CD4-positive, alpha-beta T cell treated with Interleukin-17A for 4 hours (primary cell): ENCODE results near the gene NSD1.

Source experiments
- DNase-seq: peaks from one replicate; pipeline ENCODE4 v3.0.0-alpha.2; 2020; ENCODE audit warnings: mixed read lengths

Gene NSD1

DNA sequence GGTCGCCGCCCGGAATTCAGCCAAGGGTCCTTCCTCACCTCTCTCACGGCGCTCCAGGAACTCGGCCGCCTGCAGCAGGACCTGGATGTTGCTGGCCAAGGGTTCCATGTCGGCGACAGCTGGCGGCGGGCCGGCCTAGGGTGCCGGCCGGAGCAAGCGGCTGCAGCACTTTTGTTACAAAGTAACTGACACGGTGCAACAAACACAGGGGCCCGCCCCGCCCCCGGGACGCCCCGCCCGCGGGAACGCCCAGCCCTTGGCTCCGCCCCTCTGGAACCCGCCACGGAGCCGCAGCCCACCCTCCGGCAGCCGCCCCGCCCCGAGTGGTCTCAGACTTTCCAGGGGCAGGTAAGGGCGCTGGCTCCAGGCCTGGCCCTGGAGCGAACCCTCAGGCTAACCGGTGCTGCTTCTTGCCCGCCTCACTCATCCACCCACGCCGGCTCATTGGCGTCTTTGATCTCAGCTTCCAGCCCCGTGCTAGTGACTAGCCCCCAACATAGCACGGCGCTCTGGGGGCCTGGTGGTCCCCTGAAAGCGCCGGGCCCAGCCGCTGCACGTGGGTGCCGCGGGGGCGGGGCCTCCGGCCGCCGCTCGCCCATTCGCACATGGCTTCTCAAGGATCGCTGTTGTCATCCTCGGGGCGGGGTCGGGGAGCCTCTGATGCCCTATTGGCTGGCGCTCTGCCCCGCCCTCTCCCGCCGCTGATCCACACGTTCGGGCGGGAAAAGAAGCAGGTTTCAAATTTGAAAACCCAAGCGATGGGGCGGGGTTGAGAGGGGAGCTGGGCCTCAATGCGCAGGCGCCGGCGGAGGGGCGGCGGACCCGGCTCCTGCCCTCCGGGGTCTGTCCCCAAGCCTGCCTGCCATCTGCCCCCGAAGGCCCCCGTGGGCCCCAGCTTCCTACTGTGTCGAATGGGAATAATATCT lies 178.4 kb downstream of the NSD1 start, which contains the start of gene MXD3:
TSS of gene MXD3 (minus strand) at position 176 of the 926 bp plus-strand sequence. CDS start at position 108, 68 bp downstream.
- peak; percentile 98 for DNase-seq

DNA sequence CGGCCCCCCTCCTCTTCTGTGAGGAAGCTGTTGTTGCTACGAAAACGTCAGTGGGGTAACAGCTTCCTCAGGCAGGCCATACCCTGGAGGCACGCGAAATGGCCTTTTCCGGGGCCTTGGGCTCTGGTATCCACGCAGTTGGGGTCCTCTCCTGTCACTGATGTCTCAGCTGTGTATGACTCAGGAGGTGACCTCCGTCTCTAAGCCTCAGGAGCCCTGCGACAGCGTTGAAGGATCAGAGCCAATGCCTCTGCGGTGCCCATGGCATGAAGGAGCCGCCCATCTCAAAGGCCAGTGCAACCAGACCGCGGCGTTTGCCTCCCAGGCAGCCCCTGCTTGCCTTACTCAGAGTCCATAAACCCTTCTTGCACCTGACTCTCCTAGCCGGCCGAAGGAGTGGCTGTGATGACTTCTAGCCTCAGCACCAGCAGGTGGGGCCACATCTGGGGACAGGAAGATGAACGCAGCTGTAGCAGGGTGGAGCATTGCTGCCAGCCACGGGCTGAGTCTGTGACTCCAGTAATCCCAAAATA lies 179.1 kb downstream of the NSD1 start:
- peak; percentile 31 for DNase-seq

DNA sequence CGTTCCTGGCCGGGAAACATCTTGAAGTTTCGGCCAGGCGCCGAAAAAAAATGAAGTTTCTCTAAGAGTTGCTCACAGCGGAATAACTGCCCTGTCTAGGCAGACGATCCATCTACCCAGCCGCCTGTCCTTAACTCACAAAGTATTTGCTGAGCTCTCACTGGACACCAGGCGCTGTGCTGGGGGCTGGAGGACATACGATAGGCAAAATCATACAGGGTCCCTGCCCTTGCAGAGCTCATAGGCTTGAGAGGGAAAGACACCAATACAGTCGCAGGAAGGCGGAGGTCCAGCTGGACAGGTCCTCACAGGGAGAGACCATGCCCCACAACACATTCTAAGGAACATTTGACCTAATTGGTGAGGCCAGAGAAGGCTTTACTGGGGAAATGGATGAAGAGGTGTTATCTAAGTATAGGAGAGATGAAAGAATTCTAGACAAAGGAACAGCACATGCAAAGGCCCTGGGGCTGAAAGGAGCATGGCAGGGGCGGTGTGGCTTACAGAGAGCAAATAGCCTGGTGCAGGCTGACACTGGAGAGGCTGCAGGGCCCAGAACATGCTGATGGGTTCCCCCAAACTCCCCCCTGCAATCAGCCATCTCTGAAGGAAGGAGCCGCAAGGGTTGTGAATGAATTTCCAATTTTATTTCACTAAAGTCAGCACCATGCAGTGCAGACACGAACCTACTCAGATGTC lies 180.1 kb downstream of the NSD1 start:
- no peak for DNase-seq

DNA sequence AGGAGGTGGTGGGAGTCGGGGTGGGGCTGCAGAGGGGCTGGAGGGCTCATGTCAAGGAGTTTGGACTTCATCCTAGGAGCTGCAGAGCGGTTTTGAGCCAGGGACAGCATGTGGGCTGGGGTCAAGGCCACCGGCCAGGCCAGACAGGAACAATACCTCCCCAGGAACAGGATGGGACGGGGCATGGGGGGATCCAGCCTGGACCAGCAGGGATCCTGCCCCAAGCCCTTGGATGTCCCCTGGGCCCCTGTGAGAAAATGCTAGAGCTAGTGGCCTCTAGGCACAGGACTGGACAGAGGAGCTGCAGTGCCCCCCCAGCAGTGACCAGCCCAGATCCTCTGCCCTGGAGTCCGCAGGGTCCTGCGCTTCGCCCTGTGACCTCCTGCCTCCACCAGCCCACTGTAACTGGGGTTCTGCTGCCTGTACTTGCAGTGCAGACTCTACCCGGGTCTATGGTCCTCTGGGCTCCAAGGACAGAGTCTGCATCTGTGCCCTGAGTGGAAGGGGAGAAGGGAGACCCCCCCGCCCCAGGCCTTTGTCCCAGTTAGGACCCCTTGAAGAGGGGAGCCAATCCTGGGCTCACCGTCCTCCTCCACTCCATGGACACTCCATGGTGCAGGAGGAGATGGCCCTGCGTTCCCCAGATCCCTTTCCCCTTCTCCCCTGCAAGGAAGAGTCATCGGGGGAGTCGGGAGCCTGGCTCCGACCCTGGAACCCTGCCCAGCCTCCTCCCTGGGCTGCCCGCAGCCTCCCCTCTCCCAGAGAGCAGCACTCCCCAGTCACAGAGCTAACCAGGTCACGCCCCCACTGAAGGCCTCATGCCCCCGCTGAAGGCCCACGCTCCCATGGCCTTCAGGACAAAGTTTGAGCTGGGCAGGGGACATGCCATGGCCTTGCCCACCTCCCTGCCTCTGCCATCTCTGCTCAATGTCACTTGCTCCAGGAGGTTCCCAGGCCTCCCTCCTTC lies 181.1 kb downstream of the NSD1 start:
- no peak for DNase-seq

DNA sequence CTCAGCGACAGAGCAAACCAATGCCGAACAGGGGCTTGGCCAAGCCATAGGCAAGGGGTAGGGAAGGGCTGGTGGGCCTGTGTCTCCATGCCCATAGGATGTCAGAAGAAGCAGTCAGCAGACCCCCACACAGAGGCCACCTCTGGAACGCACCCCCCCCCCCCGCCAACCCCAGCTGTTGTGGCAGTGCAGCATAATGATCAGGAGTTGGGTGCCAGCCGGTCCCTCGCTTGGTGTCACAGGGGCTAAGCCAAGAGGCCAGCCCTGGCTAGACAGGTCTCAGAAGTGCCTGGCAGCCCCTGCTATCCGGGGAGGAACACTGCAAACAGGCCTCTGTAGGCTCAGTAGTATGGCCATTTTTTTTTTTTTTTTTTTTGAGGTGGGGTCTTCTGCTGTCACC lies 181.8 kb downstream of the NSD1 start:
- no peak for DNase-seq

- DNase-seq: no peak
Measured at GRCh38 chr5:177316005-177316404, 182.4 kb downstream of the NSD1 start.

DNA sequence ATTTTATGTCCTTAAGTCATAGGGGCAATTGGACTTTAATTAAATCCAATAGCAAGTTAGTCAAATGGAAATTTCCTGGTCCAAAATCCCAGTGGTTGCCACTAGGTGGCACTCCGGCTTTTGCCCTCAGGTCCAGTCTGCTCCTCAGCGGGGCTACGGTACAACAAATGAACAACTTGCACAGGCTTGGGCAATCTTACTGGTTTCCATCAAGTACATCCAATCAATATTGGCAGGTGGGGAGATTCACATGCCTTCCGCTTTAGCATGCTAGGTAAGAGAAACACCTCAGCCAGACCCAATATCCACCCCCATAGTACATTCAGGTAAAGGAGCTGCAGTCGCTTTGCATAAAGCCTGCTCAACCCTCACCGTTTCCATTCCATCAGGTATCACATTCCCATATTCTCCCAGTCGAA lies 184.4 kb downstream of the NSD1 start:
- DNase-seq: peak; percentile 86

DNA sequence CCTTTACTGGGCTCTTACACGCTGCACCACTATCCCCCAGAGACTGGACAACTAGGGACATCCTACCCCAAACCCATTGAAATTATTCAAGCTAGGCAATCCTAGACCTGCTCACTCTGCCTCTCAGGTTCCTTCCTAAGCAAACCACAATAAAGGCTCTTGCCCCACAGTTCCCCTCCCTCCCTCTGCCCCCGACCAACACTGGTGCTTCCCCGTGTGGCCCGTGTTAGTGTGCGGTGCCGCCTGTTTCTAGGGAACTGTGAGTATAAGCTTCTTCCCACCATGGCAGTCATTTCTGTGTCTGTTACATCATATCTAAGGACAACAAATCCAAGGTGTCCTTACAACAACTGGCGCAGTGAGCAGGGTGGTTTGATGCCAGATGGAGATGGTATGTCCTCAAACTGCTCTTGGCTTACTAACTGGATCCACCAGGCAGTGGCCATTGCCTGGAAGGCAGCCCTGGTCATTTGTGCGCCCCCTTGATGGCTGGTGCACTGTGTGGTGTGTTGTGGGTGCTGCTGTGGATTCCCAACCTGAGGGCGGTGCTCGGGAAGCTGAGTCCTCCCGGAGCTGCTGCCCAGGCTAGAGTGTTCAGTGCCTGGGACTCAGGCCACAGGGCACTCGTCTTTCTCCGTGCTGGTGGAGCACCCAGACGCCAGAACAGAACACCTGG lies 186.5 kb downstream of the NSD1 start:
- no peak for DNase-seq

DNA sequence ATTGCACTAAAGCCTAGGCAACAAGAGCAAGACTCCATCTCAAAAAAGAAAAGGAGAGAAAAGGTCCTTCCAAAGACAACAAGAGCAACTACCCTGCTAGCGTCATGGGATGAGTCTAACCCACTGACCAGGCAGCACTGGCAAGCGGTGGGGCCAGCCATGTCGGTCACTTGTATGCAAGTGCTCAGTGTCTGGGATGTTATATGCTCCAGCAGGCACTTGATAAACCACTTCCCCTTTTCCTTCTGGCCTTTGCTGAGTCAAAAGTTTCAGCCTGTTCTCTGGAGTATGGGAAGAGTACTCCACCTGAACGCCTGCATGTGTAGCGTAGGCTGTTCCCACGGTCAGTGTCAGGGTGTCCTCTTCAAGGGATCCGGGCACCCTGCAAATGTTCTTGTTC lies 187.3 kb downstream of the NSD1 start:
- DNase-seq: no peak

DNA sequence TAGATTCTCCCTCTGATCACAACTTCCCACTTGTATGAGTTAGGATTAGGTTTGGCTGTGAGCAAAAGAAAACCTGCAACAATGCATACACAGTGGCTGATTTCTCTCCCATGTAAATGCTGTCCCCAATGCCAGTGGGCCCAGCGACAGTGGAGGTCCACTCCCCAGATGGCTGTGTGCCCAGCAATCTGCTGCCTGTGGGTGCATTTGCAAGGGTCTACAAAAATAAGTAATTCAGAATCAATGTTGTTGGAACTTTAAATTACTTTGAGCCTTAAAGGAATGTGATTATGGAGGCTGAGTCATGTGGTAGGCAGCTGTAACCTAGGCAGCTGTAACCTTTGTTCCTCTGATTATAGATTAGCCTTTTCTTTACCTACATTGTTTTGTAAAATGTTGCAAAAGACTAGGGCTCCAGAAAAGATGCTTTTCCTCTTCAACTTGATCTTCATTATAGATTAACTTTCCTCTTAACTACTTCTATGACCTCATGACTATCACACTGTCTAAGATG lies 192.4 kb downstream of the NSD1 start:
- DNase-seq: no peak

DNA sequence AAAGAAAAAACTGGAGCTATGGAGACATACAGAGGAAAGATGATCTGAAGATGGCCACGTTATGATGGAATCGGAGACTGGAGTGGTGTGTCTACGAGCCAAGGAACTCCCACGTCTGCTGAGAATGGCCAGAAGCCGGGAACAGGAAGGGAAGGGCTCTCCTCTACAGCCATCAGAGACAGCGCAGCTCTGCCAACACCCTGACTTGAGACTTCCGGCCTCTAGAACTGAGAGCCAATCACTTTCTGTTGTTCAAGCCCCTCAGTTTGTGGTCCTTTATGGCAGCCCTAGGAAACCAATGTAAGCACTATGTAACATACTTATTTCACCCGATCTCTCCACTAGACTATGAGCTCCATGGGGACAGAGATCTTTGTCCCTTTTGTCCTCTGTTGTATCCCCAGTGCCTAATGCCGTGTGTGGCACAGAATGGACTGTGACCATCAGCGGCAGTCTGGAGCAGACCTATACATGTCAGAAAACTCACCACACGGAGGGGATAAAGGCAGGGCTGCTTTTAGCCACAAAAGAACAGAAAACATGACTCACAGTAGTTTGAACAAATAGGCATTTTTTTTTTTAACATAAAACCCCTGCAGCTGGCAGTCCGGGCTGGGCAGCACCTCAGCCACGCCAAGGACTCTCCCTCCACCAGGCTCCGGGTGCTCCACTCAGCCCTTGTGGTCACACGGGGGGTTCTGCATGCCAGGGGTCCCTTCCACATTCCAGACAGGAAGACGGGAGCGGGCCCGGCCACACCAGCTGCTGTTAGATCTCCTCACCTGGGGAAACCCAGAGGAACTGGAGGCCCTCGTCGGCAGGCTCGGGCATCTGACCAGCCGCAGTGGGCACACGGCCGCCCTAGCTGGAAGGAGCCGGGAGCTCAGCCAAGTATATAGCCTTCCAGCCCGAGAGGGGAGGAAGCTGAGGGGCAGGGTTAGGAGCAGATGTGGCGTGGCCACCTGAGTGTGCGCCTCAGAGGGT lies 194.3 kb downstream of the NSD1 start:
- DNase-seq: no peak

DNA sequence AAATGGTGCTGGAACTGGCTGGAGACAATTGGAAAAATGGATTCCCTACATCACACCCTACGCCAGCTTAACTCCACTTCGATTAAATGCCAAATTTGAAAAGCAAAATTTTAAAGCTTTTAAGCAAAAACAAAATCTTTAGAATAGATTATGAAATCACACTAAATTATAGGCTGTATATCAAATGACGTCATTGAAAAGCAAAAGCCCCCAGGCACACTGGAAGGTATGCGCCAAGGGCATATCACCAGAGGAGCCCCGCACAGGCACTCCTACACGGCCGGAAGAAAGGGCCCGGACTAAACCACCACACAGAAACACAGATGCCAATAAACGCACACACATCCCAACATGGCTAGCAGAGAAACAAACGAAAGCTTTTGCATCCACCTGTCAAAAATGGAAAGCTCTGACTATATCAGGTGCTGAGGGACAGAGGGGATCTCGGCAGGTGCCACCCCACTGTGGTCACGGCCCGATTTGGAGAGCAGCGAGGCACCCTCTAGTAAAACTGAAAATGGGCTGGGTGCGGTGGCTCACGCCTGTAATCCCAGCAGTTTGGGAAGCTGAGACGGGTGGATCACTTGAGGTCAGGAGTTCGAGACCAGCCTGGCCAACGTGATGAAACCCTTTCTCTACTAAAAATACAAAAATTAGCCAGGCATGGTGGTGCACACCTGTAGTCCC lies 195.1 kb downstream of the NSD1 start:
- DNase-seq: no peak

GRCh38 chr5:177329883-177330282 lies 196.3 kb downstream of the NSD1 start:
- no peak for DNase-seq

GRCh38 chr5:177330991-177331842 lies 197.6 kb downstream of the NSD1 start:
- no peak for DNase-seq

- DNase-seq: no peak
Measured at GRCh38 chr5:177332031-177332895, 198.7 kb downstream of the NSD1 start.

DNA sequence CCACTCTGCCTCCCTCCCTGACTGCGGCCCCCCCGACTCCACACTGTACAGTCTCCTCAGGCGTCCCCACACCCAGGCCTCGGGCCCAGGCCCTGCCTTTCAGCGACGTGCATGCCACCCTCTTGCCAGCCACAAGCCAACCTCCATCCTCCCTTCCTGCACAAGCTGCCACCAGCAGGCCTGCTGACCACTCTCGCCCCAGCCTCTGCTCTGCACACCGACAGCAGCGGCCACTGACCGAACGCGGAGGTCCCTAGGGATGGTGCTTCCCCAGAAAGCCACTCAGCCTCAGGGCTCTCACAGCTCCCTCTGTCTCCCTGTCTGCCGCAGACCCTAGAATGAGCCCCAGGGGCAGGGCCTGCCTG lies 199.3 kb downstream of the NSD1 start:
- no peak for DNase-seq

- DNase-seq: no peak
Measured at GRCh38 chr5:177333420-177334154, 200.0 kb downstream of the NSD1 start.
